ENCODE results near the gene MACO1.

- no peak for TF ChIP-seq WRNIP1 (IDR thresholded peaks at IDR 0.05; ENCODE audit: borderline replicate concordance, low read depth, low read length)
- TF ChIP-seq ATF3 (IDR thresholded peaks at IDR 0.05; ENCODE audit: borderline replicate concordance, extremely low read depth, low read depth, low read length): no peak
- no peak for TF ChIP-seq ZNF384 (IDR thresholded peaks at IDR 0.05; ENCODE audit: borderline replicate concordance, low read depth, low read length)
- no peak for TF ChIP-seq EZH2 (IDR thresholded peaks at IDR 0.05; ENCODE audit: borderline replicate concordance, control insufficient read depth, low read depth, low read length)
These were observed 50.9 kb downstream of the MACO1 start for GRCh38 chr1:25481625-25482024.
